ENCODE data around the gene M6PR.
"Not testable (repeated sequence)": the region's sequence is repeated elsewhere in the genome, so short reads cannot be mapped to it uniquely, and the experiment has no call there.

Gene M6PR

DNA sequence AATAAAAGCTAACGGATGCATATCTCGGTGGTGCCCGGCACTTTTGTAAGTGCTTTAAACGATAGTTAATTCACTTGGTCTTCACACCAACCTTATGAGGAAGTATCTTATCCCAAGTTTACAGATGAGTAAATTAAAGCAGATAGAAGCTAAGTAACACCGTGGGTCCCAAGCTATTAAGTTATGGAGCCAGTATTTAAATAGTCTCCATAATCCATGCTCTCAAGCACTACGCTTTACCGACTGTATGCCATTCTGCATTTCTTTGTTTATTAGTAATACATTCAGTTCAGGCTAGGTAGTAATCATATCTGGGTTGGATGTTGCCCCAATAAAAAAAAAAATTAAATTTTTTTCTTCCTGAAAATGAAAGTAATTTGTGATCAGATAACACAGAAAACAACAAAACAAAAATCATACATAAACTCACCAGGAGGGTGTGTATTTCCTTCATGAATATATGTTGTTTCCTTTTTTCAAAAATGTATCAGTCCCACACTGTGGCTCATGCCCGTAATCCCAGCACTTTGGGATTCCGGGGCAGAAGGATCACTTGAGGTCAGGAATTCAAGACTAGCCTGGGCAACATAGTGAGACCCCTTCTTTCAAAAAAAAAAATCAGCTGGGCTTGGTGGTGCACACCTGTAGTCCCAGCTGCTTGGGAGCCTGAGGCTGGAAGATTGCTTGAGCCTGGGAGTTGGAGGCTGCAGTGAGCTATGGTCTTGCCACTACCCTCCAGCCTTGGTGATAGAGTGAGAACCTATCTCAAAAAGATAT, 1.4 kb upstream of the M6PR start:
- no peak for DNase-seq

DNA sequence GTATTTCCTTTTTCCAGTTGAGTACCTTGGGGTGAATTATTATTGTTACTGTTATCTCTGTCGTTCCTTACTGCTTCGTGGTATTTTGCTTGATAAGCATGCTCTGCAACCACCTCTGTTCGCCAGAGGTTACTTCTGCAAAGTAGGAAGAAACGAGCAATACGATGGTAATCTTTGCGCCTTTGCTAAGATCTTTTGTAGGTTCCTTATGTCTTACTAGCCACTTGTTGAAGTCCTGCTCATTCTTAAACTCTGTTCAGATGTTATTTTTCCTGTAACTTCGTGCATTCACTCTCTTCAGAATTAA, 729 bp upstream of the M6PR start:
- DNase-seq: peak; percentile 63

DNA sequence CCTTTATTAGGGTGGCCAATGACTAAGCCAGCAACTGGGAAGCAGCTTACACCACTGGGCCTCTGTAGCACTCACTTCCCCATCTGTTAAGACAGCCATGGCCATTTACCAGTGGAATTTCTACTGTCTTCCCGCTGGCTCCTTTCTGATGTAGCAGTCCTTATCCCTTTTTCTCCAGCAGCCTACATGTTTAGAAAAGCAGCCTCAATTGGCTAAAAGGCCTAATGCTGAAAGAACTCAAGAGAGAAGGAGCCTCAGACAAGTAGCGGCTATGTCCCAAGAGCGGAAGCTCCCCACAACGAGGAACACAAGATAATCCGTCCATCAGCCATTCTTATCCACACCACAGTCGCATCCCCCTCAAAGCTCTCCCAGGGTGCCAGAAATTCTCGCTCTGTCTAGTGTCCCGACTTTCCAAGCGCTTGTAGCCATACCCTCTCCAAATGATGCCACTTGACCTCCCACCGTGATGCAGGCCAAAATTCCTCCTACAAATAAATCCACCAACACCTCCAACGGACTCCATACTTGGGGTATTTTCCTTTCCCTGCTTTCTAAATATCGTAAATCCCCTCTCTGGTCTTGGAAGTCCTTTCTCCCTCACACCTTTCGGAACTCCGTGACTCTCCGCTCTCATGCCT, 624 bp downstream of the M6PR start:
- DNase-seq: no peak

DNA sequence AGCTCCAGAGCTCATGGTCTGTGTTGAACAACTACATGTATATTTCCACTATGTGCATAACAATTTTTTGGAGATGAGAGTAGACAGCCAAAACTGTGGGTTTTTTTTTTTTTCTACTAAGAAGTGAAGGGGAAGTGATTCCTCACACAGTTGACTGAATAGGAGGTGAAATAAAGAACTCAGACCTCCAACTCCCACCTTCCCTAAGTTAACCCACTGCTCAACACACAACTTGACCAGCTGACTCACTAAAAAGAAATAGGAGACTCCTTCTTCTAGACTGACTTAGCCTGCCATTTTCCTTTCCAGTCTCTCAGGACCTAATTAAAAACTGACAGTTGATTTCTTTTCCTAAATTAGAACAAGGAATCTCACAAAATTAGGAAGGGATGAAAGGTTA, 1.7 kb downstream of the M6PR start:
- DNase-seq: no peak

DNA sequence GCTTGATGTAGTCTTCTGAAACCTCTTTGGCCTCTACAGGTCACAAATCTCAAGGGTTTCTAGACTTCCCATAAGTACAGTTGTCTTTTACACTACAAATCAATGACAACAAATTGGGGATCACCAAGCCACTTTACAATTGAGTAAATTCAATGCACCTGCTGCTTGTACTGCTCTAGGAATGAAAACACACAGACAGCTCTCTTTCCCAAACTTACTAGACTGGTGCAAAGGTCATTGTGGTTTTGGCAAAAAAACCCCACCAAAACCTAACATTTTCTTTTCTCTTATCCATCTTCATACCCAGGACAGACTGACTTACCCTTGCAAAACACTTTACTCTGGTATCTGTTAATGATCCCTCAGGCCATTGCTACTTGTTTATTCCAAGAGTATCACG, 2.7 kb downstream of the M6PR start:
- DNase-seq: no peak

DNA sequence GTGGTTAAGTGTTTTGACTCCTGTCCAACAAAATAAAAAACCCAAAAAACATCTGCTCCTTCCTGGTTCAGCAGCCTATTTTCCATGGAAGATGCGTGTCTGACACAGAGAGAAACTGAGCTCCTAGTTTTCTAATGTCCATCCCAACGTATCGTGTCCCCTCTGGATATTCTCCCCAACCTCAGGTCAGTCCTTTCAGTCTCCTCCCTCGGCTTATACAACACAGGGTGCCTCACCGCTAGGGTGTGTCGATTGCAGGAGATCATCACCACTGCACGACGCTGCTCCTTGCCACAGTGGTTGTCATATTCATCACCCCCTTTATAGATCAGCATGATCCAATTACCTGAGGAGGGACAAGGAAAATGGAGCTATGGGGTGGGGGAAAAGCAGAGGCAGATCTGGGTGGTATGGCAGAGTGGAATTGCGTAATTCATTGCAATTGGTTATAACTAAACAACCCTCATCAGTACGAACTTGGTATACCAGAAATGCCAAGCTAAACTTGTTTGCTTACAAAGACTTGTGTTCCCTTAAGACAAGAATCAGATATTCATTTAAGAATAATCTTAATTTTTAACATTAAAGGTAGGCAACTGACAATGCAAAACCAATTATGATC, 5.8 kb downstream of the M6PR start:
- no peak for DNase-seq

DNA sequence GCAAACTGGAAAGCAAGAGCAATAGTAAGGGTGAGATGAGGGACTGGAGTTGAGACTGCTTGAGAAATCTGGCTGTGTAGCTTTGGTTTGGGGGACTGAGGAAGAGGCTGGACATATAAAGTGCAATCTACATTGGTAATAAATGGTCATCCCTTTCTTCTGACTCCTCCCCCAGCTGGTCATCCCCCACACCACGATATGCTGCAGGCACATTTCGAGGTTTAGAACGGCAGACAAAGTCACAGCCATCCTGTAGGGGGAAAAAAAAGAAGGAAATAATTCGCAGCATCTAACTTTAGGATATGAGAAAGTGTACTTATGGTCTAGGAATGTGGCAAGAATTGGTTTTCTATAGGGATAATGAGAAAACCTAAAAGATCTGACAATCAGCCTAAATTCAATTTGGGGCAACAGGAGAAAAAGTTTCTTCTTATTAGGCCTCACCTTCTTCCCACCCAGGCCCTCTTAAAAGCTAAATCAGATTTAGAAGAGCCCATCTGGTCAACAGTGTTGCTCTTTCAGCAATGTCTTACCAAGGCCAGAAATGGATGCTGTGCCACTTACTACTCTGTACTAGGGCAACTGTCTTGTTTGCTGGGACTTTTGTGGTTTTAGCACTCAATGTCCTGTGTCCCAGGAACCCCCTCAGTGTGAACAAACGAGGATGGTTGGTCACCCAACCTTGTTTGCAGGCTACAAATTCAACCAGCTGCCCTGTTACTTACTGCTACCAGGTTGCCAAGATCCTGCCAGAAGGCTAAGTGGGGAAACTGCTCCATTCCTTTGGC, 7.6 kb downstream of the M6PR start:
- DNase-seq: no peak

DNA sequence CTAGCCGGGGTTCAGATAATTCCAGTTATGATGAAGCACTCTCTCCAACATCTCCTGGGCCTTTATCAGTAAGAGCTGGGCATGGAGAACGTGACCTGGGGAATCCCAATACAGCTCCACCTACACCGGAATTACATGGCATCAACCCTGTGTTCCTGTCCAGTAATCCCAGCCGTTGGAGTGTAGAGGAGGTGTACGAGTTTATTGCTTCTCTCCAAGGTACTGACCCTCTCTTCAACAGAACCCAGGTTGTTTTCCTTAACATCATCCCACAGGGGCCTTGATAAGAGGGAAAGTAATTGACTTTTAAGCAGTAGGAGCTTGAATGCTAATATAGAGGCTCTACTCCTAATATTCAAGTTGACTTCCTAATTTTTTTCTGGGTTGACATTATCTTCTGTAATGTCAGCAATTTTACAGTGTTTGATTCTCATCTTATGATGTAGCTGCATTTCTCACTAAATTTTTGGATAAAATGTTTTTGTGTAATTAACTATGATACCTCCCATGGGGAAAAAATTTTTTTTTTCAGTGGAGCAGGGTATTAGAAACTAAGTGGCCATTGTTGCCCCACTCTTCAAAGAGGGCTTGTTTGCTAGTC, 11.5 kb downstream of the M6PR start:
- not testable (repeated sequence) for DNase-seq

DNA sequence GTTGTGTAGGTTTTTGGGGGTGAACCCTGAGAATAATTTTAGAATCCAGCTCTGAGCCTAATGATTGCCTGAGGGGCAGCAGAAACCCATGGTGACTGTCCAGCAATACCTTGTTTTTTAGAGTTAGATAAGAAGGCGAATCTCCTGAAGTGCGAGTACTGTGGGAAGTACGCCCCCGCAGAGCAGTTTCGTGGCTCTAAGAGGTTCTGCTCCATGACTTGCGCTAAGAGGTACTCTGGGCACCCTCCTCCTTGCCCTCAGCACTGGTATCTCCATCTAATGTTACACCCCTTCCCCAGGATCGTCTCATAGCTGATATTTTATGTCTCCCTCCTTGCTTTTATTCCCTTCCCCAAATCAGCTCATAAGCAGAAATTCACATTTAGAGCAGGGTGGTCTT, 12.7 kb downstream of the M6PR start:
- no peak for DNase-seq

DNA sequence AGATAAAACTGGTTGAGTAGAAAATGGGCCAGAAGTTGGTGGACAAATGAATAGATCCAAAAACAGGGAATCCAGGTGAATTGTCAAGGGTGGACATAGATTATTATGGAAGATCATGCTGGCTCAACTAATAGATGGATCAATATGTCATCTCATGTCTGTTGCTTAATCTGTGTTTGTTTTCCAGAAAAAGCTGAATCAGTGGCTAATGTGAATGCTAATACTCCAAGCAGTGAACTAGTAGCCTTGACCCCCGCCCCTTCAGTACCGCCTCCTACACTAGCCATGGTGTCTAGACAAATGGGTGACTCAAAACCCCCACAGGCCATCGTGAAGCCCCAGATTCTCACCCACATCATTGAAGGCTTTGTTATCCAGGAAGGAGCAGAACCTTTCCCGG, 15.4 kb downstream of the M6PR start:
- not testable (repeated sequence) for DNase-seq

DNA sequence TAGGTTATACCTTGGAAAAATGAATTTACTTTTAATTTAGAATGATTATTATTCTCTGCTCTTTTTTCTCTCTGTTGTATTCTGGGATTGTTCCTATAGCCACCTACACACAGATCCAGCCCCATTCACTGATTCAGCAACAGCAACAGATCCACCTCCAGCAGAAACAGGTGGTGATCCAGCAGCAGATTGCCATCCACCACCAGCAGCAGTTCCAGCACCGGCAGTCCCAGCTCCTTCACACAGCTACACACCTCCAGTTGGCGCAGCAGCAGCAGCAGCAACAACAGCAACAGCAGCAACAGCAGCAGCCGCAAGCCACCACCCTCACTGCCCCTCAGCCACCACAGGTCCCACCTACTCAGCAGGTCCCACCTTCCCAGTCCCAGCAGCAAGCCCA, 17.0 kb downstream of the M6PR start:
- not testable (repeated sequence) for DNase-seq

DNA sequence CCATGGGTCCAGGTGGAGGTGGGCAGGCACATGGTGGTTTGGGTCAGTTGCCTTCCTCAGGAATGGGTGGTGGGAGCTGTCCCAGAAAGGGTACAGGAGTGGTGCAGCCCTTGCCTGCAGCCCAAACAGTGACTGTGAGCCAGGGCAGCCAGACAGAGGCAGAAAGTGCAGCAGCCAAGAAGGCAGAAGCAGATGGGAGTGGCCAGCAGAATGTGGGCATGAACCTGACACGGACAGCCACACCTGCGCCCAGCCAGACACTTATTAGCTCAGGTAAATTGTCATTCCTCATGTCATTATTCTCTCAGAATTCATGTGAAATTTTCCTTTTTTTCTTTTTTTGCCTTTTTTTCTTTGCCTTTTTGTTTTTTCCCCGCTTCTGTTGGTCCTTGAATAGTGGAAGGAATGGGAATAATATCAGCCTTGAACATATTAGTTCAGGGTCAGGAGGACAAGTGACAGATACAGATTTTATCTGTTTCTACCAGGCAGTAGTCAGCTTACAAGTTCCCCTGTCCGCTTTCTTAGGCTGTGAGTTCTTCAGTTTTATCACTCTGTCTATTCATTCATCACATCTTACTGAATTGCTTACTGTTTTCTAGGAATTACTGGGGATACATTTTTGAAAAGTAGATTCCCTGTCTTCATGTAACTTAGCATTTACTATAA, 18.7 kb downstream of the M6PR start:
- not testable (repeated sequence) for DNase-seq

DNA sequence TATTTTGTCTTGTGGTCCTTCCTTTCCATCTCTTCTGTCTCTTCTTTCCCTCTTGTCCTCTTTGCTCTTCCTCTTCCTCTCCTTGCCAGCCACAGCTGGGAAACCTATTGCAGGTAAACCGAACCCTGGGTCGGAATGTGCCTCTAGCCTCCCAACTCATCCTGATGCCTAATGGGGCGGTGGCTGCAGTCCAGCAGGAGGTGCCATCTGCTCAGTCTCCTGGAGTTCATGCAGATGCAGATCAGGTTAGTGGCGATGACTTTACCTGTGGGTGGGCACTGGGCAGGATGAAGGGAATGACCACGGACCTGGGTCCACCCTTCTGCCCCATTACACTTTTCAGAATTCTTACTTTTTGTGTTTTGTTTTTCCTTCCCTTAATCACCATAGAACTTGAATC, 26.9 kb downstream of the M6PR start:
- DNase-seq: no peak

DNA sequence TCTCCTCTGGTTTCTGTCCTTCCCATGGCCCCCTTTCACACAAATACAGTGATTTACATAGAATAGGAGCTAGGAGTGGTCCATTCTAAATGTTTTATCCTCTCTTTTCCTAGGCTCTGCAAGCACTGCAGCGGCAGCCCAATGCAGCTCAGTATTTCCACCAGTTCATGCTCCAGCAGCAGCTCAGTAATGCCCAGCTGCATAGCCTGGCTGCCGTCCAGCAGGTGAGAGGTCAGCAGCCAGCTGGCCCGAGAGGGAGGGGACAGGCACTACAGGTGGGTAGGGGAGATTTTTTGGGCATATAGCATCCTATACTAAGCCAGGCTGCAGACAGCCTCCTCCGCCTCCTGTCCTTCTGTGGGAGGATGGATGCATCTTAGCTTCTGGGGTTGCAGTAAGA, 29.8 kb downstream of the M6PR start:
- not testable (repeated sequence) for DNase-seq

DNA sequence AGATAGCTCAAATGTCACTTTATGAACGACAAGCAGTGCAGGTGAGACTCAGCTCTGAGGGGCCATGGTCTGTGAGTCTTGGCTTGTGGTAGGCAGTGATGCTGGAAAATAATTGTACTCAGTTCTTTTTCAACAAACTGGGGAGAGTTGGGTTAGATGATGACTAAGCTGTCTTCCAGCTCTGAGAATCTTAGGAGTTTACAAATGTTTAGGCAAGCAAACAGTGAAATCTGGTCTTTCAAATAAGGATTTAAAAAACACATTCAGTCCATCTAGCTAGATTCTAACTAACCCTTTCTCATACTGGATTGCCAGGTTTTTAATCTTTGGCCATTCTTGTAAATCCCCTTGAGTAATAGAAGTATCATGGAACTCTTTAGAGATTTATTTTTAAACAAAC, 31.7 kb downstream of the M6PR start:
- no peak for DNase-seq

DNA sequence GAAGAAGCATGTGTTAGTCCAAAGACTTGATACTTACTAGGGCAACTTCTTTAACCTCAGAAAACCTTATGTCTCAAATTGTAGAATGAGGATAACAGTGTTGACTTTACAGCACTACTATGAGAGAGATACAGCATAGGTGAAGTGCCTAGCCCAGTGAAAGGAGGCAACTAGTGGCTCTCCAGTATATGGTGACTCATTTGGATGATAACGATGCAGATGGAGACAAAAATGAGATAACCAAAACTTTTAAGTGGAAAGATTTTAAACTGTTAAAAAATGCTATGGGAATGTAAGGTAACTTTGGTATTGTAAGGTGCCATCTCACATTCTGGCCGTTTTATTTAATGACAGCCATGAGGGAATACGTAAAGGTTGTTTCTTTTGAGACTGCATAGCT, 32.4 kb downstream of the M6PR start:
- no peak for DNase-seq

DNA sequence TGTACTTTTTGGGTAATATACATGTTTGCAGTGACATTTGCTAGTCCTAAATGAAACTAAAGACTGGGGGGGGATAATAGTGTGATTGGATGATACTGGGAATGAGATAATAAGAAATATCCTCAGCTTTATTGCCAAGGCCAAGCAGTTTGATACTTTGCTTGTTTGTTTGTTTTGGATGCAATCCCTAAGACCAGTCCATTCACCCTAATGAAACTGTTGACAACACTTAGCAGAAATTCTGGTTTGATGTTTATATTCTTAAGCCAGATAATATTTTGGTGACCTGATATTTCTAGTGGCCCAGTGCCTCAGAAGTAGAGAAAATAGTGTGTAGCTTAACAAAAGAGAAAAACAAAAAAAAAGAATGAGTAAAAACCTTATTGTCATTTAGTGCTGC, 33.3 kb downstream of the M6PR start:
- no peak for DNase-seq

DNA sequence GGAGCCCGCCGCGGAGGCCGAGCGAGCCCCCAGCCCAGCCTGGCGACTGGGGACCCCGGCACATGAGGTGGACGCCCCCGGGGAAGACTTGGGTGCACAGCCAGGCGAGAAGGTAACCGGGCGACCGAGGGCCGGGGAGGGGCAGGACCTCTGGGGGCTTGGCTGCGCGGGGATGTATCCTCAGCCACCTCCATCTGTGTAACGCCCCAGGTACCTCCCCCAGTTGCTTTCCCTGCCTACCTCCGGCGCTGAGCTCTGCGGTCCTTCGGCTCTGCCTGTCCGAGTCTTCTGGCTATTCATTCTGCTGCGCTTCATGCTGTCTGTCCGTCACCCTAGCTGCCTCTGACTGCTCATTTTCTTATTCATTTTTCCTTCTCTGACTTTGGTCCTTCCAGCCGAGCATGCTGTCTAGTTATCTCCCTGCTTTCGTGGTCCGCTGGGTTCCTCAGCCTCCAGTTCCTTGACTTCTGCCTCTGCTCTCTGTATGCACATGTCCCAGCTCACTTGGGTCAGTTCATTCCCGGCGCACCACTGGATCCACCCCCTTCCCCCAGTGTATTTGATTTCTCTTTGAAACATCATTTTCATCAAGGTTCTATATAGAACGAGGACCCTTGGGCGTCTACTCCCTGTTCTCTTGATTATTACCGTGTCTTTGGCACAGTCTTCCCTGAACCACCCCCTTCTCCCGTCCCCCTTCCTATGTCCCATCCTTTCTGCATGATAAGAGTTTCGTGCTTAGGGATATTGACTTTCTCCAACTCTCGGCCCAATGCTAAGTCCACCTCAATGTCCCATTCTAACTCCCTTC, 34.5 kb downstream of the M6PR start:
- peak; percentile 57 for DNase-seq

DNA sequence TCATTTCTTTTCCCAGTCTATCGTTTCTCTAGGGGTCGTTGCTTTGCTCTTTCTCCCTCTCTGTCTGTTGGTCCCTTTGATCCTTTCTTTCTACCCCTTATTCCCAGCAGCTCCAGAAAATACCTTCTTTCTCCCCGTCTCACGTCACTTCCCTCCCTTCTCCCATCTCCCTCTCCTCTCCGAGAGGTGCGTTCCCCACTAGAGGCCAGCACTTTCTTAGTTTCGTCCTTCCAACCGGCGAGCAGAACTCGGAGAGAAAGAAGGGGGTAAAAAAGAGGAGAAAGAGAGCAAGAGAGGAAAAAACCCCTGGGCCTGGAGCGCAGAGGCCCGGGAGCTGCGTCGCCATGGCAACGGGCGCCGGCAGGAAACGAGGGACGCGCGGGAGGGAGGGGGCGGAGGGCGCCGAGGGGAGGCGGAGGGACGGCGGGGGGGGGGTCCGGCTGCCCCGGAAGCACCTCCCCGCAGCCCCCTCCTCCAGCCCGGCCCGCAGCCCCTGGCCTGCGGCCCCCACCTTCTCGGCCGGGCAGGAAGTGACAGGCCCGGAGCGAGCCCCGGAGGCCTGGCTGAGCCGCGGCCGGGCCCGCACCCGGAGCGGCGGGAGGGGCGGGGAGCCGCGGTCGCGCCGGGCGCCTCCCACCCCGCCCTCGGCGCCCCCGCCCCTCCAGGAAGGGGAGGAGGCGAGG, 35.3 kb downstream of the M6PR start, which contains the start of gene PHC1:
Gene PHC1 (plus strand): TSS at position 477 of the 683 bp plus-strand sequence. CDS start 3,169 bp downstream, outside the sequence.
- DNase-seq: peak; percentile 87

DNA sequence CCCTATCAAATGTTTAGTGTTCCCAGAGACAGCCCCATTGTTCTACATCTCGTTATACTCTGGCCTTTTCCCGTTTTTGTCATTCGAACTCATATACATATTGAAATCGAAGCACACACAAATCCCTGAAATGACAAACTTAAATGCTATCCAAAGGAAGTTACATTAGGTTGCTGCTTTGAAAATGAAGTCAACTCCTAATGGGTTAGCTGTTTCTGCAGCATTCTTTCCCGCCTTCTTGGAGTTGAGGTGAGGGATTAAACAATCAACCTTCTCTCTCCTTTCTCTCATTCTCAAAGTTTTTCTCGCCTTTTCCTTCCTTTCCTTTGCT, 35.8 kb downstream of the M6PR start:
- no peak for DNase-seq

DNA sequence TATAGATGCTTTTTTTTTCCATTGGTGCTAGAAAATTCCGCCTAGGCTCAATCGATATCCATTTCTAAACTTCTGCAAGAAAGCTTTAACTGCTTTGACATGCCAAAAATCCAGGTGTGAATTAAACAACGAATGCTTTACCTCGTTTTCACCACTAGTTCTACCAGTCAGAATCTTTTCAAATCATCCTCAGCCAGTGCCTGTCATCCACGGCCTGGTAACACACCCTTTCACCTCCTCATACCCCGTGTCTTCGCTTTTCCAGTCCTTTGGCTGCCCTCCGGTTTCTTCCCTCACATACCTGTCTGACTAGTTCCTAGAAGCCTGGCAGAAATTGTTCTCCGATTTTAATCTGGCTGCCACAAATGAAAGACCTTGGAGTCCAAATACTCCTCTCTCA, 36.5 kb downstream of the M6PR start:
- DNase-seq: peak; percentile 13

Measured in NCI-H774 (cell line).